Suprapubic skin (tissue), 4 donors: ENCODE results near the gene HDAC11. TPM values are rescaled to one million over a fixed set of nuclear protein-coding genes. Genes with fewer than 3 reads are reported as not detected.

Experiments used
- DNase-seq, 2 donors: peaks; one replicate each; pipeline ENCODE4 v3.0.0-alpha.2; 2019; ENCODE audit warnings: low spot score in 2 of 2
- H3K27ac ChIP-seq: fragments of 200-600 bp; sonication (generic); one replicate; pipeline ENCODE4 v1.5.1; 2019
- H3K27me3 ChIP-seq: fragments of 200-600 bp; sonication (generic); one replicate; pipeline ENCODE4 v1.5.1; 2019
- H3K36me3 ChIP-seq: fragments of 200-600 bp; sonication (generic); one replicate; pipeline ENCODE4 v1.5.1; 2019
- H3K4me1 ChIP-seq: fragments of 200-600 bp; sonication (generic); one replicate; pipeline ENCODE4 v1.5.1; 2019
- H3K4me3 ChIP-seq: fragments of 200-600 bp; sonication (generic); one replicate; pipeline ENCODE4 v1.5.1; 2019; ENCODE audit warnings: mild to moderate bottlenecking
- H3K9me3 ChIP-seq: fragments of 200-600 bp; sonication (generic); one replicate; pipeline ENCODE4 v1.5.1; 2019
- CTCF ChIP-seq, 2 donors: fragments of 200-600 bp in 1 of 2; fragments of 450-650 bp in 1 of 2; sonication (generic) in 1 of 2; IDR thresholded peaks; one replicate each; pipeline ENCODE4 v1.5.1; 2016 to 2019; ENCODE audit warnings: antibody characterized with exemption in 2 of 2, mild to moderate bottlenecking in 1 of 2, moderate library complexity in 1 of 2
- EP300 ChIP-seq: sonication (generic); formaldehyde crosslinking; IDR thresholded peaks from one replicate; pipeline ENCODE4 v1.6.1; 2017; ENCODE audit warnings: antibody characterized with exemption
- POLR2A ChIP-seq, 2 donors: fragments of 450-650 bp; IDR thresholded peaks; one replicate each; pipeline ENCODE4 v1.6.1; 2017; ENCODE audit warnings: antibody characterized with exemption in 2 of 2, mild to moderate bottlenecking in 2 of 2, moderate library complexity in 2 of 2
- POLR2AphosphoS5 ChIP-seq, 3 donors: sonication (generic); formaldehyde crosslinking; IDR thresholded peaks; one replicate each; pipeline ENCODE4 v1.6.1; 2017; ENCODE audit warnings: antibody characterized with exemption in 3 of 3
- WGBS: methylation state at CpG from one replicate; pipeline ENCODE4 v1.1.5; 2018; 5-methylcytosine and 5-hydroxymethylcytosine counted together
- total RNA-seq, 4 donors: library from RNA; depleted of rRNA; stranded (reverse); fragments of >200 nt; gene quantifications; one replicate each; pipeline ENCODE4 v1.1.0, GENCODE V29; 2016

HDAC11 gene
- total RNA-seq, 4 donors from 2014 or later: 16.7 to 28.3 (median 27.5) TPM

GRCh38 chr3:13537244-13537908 lies 57.3 kb downstream of the HDAC11 start:
- Histone ChIP-seq H3K27ac (peak overlapping the region; percentile 58), H3K9me3 (no peaks in the 10 kb centered on the region), H3K27me3 (no peaks in the 10 kb centered on the region), H3K4me1 (peaks cover 69% of the 10 kb centered on the region), H3K36me3 (no peaks in the 10 kb centered on the region), H3K4me3 (no peak overlapping the region)
- WGBS: 92% methylated on average over 6 of the region's 6 CpGs
- no peak for DNase-seq
- no peak for TF ChIP-seq EP300
- TF ChIP-seq POLR2A (IDR thresholded peaks at IDR 0.05): no peak
- TF ChIP-seq POLR2AphosphoS5 (IDR thresholded peaks at IDR 0.05): no peak
- TF ChIP-seq CTCF (IDR thresholded peaks at IDR 0.05): no peak

- no peak for TF ChIP-seq CTCF (IDR thresholded peaks at IDR 0.05)
- no peak for TF ChIP-seq EP300
- no peak for TF ChIP-seq POLR2AphosphoS5 (IDR thresholded peaks at IDR 0.05)
- no peak for TF ChIP-seq POLR2A (IDR thresholded peaks at IDR 0.05)
- Histone ChIP-seq H3K9me3 (no peaks in the 10 kb centered on the region), H3K4me1 (peaks cover 64% of the 10 kb centered on the region), H3K4me3 (no peak overlapping the region), H3K27me3 (no peaks in the 10 kb centered on the region), H3K27ac (peak overlapping the region; percentile 81), H3K36me3 (no peaks in the 10 kb centered on the region)
- WGBS: 51% methylated on average over 6 of the region's 6 CpGs
- peak in 1 of 2 donors; percentile 78 for DNase-seq
Measured at GRCh38 chr3:13537909-13538296, 57.8 kb downstream of the HDAC11 start.

GRCh38 chr3:13538520-13539291 lies 58.6 kb downstream of the HDAC11 start:
- TF ChIP-seq POLR2AphosphoS5 (IDR thresholded peaks at IDR 0.05): no peak
- no peak for TF ChIP-seq EP300
- TF ChIP-seq POLR2A (IDR thresholded peaks at IDR 0.05): no peak
- no peak for TF ChIP-seq CTCF (IDR thresholded peaks at IDR 0.05)
- Histone ChIP-seq H3K4me3 (no peak overlapping the region), H3K27ac (peak overlapping the region; percentile 81), H3K9me3 (no peaks in the 10 kb centered on the region), H3K4me1 (peaks cover 61% of the 10 kb centered on the region), H3K36me3 (no peaks in the 10 kb centered on the region), H3K27me3 (no peaks in the 10 kb centered on the region)
- WGBS: 82% methylated on average over 9 of the region's 9 CpGs
- no peak for DNase-seq

GRCh38 chr3:13539292-13539638 lies 59.2 kb downstream of the HDAC11 start:
- H3K27me3 ChIP-seq: no peaks in the 10 kb centered on the region
- H3K4me3 ChIP-seq: no peak overlapping the region
- H3K27ac ChIP-seq: peak overlapping the region; percentile 81
- H3K4me1 ChIP-seq: peaks cover 61% of the 10 kb centered on the region
- H3K9me3 ChIP-seq: no peaks in the 10 kb centered on the region
- 76% methylated on average over 3 of the region's 5 CpGs for WGBS
- H3K36me3 ChIP-seq: no peaks in the 10 kb centered on the region
- peak in 1 of 2 donors; percentile 61 for DNase-seq
- TF ChIP-seq CTCF (IDR thresholded peaks at IDR 0.05) (no peak), POLR2A (IDR thresholded peaks at IDR 0.05) (no peak), POLR2AphosphoS5 (IDR thresholded peaks at IDR 0.05) (no peak), EP300 (no peak)

GRCh38 chr3:13539671-13540070 lies 59.6 kb downstream of the HDAC11 start:
- TF ChIP-seq CTCF (IDR thresholded peaks at IDR 0.05) (no peak), POLR2AphosphoS5 (IDR thresholded peaks at IDR 0.05) (no peak), EP300 (no peak), POLR2A (IDR thresholded peaks at IDR 0.05) (no peak)
- no peaks in the 10 kb centered on the region for H3K9me3 ChIP-seq
- 86% methylated on average over 8 of the region's 8 CpGs for WGBS
- no peaks in the 10 kb centered on the region for H3K27me3 ChIP-seq
- no peak for DNase-seq
- peak overlapping the region; percentile 71 for H3K27ac ChIP-seq
- no peaks in the 10 kb centered on the region for H3K36me3 ChIP-seq
- no peak overlapping the region for H3K4me3 ChIP-seq
- peaks cover 61% of the 10 kb centered on the region for H3K4me1 ChIP-seq
